ENCODE measurements around the gene KIF26B.

Gene KIF26B

DNA sequence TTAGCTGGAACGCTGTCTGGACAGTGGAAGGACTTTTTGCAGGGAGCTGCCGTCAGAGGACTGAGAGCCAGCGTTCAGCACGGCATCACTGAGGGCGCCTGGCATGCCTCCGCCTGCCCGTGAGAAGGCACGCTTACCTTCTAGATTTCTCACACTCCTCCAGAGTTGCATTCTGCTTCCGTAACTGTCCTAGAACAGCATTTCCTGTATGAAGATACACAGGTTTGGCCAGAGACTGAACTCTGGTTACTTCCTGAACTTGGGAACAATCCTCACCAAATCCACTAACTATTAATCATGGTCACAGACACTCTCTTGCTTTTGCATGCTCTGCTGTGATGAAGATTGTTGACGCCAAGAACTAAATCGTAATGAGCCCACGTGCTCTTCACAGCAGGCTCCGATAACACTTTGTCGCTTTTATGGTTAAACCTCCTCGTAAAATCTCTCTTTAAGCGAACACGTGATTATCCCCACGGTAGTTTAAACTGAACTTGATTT is 93.5 kb downstream of the KIF26B start:
- DNase-seq, result no peak
- in situ Hi-C loops (cut with HindIII; ENCODE audit: low pct_ligation_motif_present, low sequenced_read_pairs), result no loop called here
- TF ChIP-seq, protein P1, sequence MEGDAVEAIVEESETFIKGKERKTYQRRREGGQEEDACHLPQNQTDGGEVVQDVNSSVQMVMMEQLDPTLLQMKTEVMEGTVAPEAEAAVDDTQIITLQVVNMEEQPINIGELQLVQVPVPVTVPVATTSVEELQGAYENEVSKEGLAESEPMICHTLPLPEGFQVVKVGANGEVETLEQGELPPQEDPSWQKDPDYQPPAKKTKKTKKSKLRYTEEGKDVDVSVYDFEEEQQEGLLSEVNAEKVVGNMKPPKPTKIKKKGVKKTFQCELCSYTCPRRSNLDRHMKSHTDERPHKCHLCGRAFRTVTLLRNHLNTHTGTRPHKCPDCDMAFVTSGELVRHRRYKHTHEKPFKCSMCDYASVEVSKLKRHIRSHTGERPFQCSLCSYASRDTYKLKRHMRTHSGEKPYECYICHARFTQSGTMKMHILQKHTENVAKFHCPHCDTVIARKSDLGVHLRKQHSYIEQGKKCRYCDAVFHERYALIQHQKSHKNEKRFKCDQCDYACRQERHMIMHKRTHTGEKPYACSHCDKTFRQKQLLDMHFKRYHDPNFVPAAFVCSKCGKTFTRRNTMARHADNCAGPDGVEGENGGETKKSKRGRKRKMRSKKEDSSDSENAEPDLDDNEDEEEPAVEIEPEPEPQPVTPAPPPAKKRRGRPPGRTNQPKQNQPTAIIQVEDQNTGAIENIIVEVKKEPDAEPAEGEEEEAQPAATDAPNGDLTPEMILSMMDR (IDR thresholded peaks at IDR 0.05; ENCODE audit: low read depth, low read length, missing control alignments), result no peak
- H3K36me3 ChIP-seq (replicated peaks), result no peaks in the 10 kb centered on the region
- no peaks in the 10 kb centered on the region for H3K27me3 ChIP-seq (replicated peaks)
- no peak overlapping the region for H3K27ac ChIP-seq
- no peak overlapping the region for H3K4me3 ChIP-seq (ENCODE audit: low read depth, low read length)

DNA sequence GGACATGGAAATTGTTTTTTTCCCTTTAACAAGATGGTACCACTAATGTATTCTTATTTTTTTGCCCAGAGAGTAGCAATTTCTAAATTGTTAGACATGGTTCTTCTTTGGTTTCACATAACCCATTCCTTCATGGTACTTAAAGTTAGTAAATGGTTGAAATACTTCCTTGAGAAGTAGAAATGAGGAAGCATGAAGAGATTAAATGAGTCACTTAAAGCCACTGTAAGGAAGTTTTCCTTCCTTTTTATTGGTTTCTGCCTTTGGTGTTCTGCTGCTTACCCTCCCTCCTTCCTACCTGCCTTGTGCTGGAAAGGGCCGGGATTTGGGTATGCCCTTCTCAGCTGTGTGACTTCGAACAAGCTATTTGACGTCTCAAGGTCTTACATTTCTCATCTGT is 101.0 kb downstream of the KIF26B start:
- Histone ChIP-seq H3K4me3 (ENCODE audit: low read depth, low read length) (no peak overlapping the region), H3K36me3 (replicated peaks) (no peaks in the 10 kb centered on the region), H3K27ac (no peak overlapping the region), H3K27me3 (replicated peaks) (no peaks in the 10 kb centered on the region)
- TF ChIP-seq, protein P1 (IDR thresholded peaks at IDR 0.05; ENCODE audit: low read depth, low read length, missing control alignments), result no peak
- in situ Hi-C loops (cut with HindIII; ENCODE audit: low pct_ligation_motif_present, low sequenced_read_pairs), result no loop called here
- DNase-seq, result no peak

- TF ChIP-seq, protein P1 (IDR thresholded peaks at IDR 0.05; ENCODE audit: low read depth, low read length, missing control alignments), result no peak
- no peak overlapping the region for H3K4me3 ChIP-seq (ENCODE audit: low read depth, low read length)
- no peaks in the 10 kb centered on the region for H3K36me3 ChIP-seq (replicated peaks)
- in situ Hi-C loops (cut with HindIII; ENCODE audit: low pct_ligation_motif_present, low sequenced_read_pairs), result no loop called here
- no peaks in the 10 kb centered on the region for H3K27me3 ChIP-seq (replicated peaks)
- DNase-seq, result no peak
- H3K27ac ChIP-seq, result no peak overlapping the region
These were observed 101.7 kb downstream of the KIF26B start for GRCh38 chr1:245256528-245256927.

- DNase-seq, result no peak
- no peak overlapping the region for H3K4me3 ChIP-seq (ENCODE audit: low read depth, low read length)
- H3K27me3 ChIP-seq (replicated peaks), result no peaks in the 10 kb centered on the region
- no peaks in the 10 kb centered on the region for H3K36me3 ChIP-seq (replicated peaks)
- in situ Hi-C loops (cut with HindIII; ENCODE audit: low pct_ligation_motif_present, low sequenced_read_pairs), result no loop called here
- TF ChIP-seq, protein P1 (IDR thresholded peaks at IDR 0.05; ENCODE audit: low read depth, low read length, missing control alignments), result no peak
- no peak overlapping the region for H3K27ac ChIP-seq
These were observed 103.6 kb downstream of the KIF26B start for GRCh38 chr1:245258271-245258920.

- Histone ChIP-seq H3K27me3 (replicated peaks) (no peaks in the 10 kb centered on the region), H3K4me3 (ENCODE audit: low read depth, low read length) (no peak overlapping the region), H3K27ac (no peak overlapping the region), H3K36me3 (replicated peaks) (no peaks in the 10 kb centered on the region)
- TF ChIP-seq, protein P1 (IDR thresholded peaks at IDR 0.05; ENCODE audit: low read depth, low read length, missing control alignments), result no peak
- in situ Hi-C loops (cut with HindIII; ENCODE audit: low pct_ligation_motif_present, low sequenced_read_pairs), result no loop called here
- no peak for DNase-seq
These were observed 105.5 kb downstream of the KIF26B start for GRCh38 chr1:245260110-245260882.

Data from brain microvascular endothelial cell (primary cell).